Parathyroid adenoma (tissue), 2 donors: ENCODE data around the gene STX1A.
A peak's percentile ranks its signal among the peaks of the same experiment; 100 is the strongest.
"Not testable (repeated sequence)": the region's sequence is repeated elsewhere in the genome, so short reads cannot be mapped to it uniquely, and the experiment has no call there.

Source experiments
- H2AFZ ChIP-seq: fragments of 300-600 bp; sonication (generic); one replicate; pipeline ENCODE4 v1.7.0; 2017; ENCODE audit warnings: antibody characterized with exemption, mild to moderate bottlenecking
- H3K27ac ChIP-seq: fragments of 300-600 bp; sonication (generic); one replicate; pipeline ENCODE4 v1.7.0; 2017
- H3K27me3 ChIP-seq: fragments of 300-600 bp; sonication (generic); one replicate; pipeline ENCODE4 v1.7.0; 2017; ENCODE audit warnings: low read length; ENCODE audit not compliant: control insufficient read depth, insufficient read depth
- H3K36me3 ChIP-seq: fragments of 300-600 bp; sonication (generic); one replicate; pipeline ENCODE4 v1.7.0; 2017; ENCODE audit warnings: low read length; ENCODE audit not compliant: control insufficient read depth, insufficient read depth
- H3K4me1 ChIP-seq: fragments of 300-600 bp; sonication (generic); one replicate; pipeline ENCODE4 v1.7.0; 2017; ENCODE audit warnings: control low read depth
- H3K4me2 ChIP-seq: fragments of 300-600 bp; sonication (generic); one replicate; pipeline ENCODE4 v1.7.0; 2017; ENCODE audit warnings: low read length
- H3K4me3 ChIP-seq: fragments of 300-600 bp; sonication (generic); one replicate; pipeline ENCODE4 v1.7.0; 2017; ENCODE audit warnings: low read depth, low read length
- H3K79me2 ChIP-seq: fragments of 300-600 bp; sonication (generic); one replicate; pipeline ENCODE4 v1.7.0; 2017; ENCODE audit warnings: control low read depth
- H3K9ac ChIP-seq: fragments of 300-600 bp; sonication (generic); one replicate; pipeline ENCODE4 v1.7.0; 2017; ENCODE audit warnings: mild to moderate bottlenecking
- H3K9me3 ChIP-seq: fragments of 300-600 bp; sonication (generic); one replicate; pipeline ENCODE4 v1.7.0; 2017; ENCODE audit warnings: low read length; ENCODE audit not compliant: control insufficient read depth
- CTCF ChIP-seq: fragments of 300-600 bp; sonication (generic); IDR thresholded peaks from one replicate; pipeline ENCODE4 v1.7.0; 2017; ENCODE audit warnings: antibody characterized with exemption, mild to moderate bottlenecking
- donor health status: primary hyperparathyroidism.

The STX1A gene

GRCh38 chr7:73715648-73716317, 3.7 kb downstream of the STX1A start:
- Histone ChIP-seq H2AFZ (peak overlapping the region; percentile 9), H3K27ac (peak overlapping the region; percentile 31), H3K9ac (no peak overlapping the region), H3K4me2 (no peak overlapping the region), H3K36me3 (no peaks in the 10 kb centered on the region), H3K27me3 (no peaks in the 10 kb centered on the region), H3K4me1 (peaks cover 20% of the 10 kb centered on the region), H3K4me3 (no peak overlapping the region), H3K79me2 (peaks cover 4% of the 10 kb centered on the region), H3K9me3 (no peaks in the 10 kb centered on the region)
- TF ChIP-seq CTCF: no peak

GRCh38 chr7:73713319-73713718, 6.2 kb downstream of the STX1A start:
- not testable (repeated sequence) for H3K9ac ChIP-seq, H3K9me3 ChIP-seq, H3K36me3 ChIP-seq, H3K4me3 ChIP-seq, H3K27me3 ChIP-seq, H3K4me2 ChIP-seq, H3K79me2 ChIP-seq, H2AFZ ChIP-seq, H3K27ac ChIP-seq
- H3K4me1 ChIP-seq: peaks cover 20% of the 10 kb centered on the region

- Histone ChIP-seq H3K79me2 (peaks cover 4% of the 10 kb centered on the region), H3K9me3 (no peaks in the 10 kb centered on the region), H3K36me3 (no peaks in the 10 kb centered on the region), H3K27me3 (no peaks in the 10 kb centered on the region), H3K9ac (no peak overlapping the region), H3K4me1 (peaks cover 20% of the 10 kb centered on the region), H3K27ac (no peak overlapping the region), H2AFZ (no peak overlapping the region), H3K4me2 (no peak overlapping the region), H3K4me3 (no peak overlapping the region)
- no peak for TF ChIP-seq CTCF
These were observed 6.7 kb downstream of the STX1A start for GRCh38 chr7:73712773-73713172.

GRCh38 chr7:73708961-73709549, 10.4 kb downstream of the STX1A start:
- H3K27me3 ChIP-seq: no peaks in the 10 kb centered on the region
- H3K9me3 ChIP-seq: no peaks in the 10 kb centered on the region
- TF ChIP-seq CTCF: no peak
- H3K4me2 ChIP-seq: no peak overlapping the region
- H3K79me2 ChIP-seq: peaks cover 4% of the 10 kb centered on the region
- H3K36me3 ChIP-seq: no peaks in the 10 kb centered on the region
- no peak overlapping the region for H3K4me3 ChIP-seq
- peaks cover 4% of the 10 kb centered on the region for H3K4me1 ChIP-seq
- no peak overlapping the region for H3K9ac ChIP-seq
- H2AFZ ChIP-seq: no peak overlapping the region
- no peak overlapping the region for H3K27ac ChIP-seq

GRCh38 chr7:73707045-73707631, 12.3 kb downstream of the STX1A start:
- no peaks in the 10 kb centered on the region for H3K9me3 ChIP-seq
- H3K27me3 ChIP-seq: no peaks in the 10 kb centered on the region
- no peak overlapping the region for H3K4me2 ChIP-seq
- H2AFZ ChIP-seq: no peak overlapping the region
- no peak overlapping the region for H3K4me3 ChIP-seq
- H3K9ac ChIP-seq: no peak overlapping the region
- no peak for TF ChIP-seq CTCF
- no peaks in the 10 kb centered on the region for H3K79me2 ChIP-seq
- no peak overlapping the region for H3K27ac ChIP-seq
- no peaks in the 10 kb centered on the region for H3K4me1 ChIP-seq
- no peaks in the 10 kb centered on the region for H3K36me3 ChIP-seq
